CD14-positive monocyte (primary cell): Measurements from ENCODE around the gene RUSC1. TPM values are rescaled to one million over a fixed set of nuclear protein-coding genes. Genes with fewer than 3 reads are reported as not detected.

Experiments
- DNase-seq, 3 donors: peaks; one replicate each; pipeline ENCODE4 v3.0.0-alpha.2; 2011 to 2022
- H2AFZ ChIP-seq: 2 replicates; pipeline ENCODE4 v1.6.0; 2012; ENCODE audit warnings: mild to moderate bottlenecking, low read depth, low read length, inconsistent platforms; ENCODE audit not compliant: insufficient read depth, poor library complexity, severe bottlenecking
- H3K27ac ChIP-seq, 2 donors: 1 replicate in 1 of 2; 2 replicates in 1 of 2; pipeline ENCODE4 v1.5.1; 2012 to 2013; ENCODE audit warnings: low read length in 2 of 2, control low read depth in 1 of 2, inconsistent platforms in 1 of 2, low read depth in 1 of 2, mild to moderate bottlenecking in 1 of 2
- H3K27me3 ChIP-seq, 2 donors: one replicate each; pipeline versions ENCODE4 v1.6.0 to v1.6.1; 2011 to 2013; ENCODE audit warnings: low read length in 2 of 2; ENCODE audit not compliant: control insufficient read depth in 2 of 2, insufficient read depth in 2 of 2
- H3K36me3 ChIP-seq, 2 donors: replicated peaks in 1 of 2; 1 replicate in 1 of 2; 2 replicates in 1 of 2; pipeline versions ENCODE4 v1.5.1 to v1.6.1; 2012 to 2013; ENCODE audit warnings: low read length in 2 of 2, control low read depth in 1 of 2, inconsistent platforms in 1 of 2, mild to moderate bottlenecking in 1 of 2; ENCODE audit not compliant: insufficient read depth in 2 of 2, control insufficient read depth in 1 of 2
- H3K4me1 ChIP-seq, 2 donors: 1 replicate in 1 of 2; 2 replicates in 1 of 2; pipeline versions ENCODE4 v1.5.1 to v1.6.1; 2012 to 2013; ENCODE audit warnings: low read length in 2 of 2, control low read depth in 1 of 2, inconsistent platforms in 1 of 2, mild to moderate bottlenecking in 1 of 2, moderate library complexity in 1 of 2; ENCODE audit not compliant: insufficient read depth in 2 of 2, control insufficient read depth in 1 of 2
- H3K4me2 ChIP-seq: replicated peaks from 2 replicates; pipeline ENCODE3; 2012; ENCODE audit warnings: low read length, moderate library complexity, mild to moderate bottlenecking; ENCODE audit not compliant: poor library complexity, severe bottlenecking; ENCODE audit errors: extremely low read depth
- H3K4me3 ChIP-seq, 3 experiments: fragments of 200-600 bp in 1 of 3; sonication (generic) in 1 of 3; replicated peaks in 1 of 3; 1 replicate in 2 of 3; 2 replicates in 1 of 3; pipeline ENCODE4 v1.5.1; 2011 to 2013; ENCODE audit warnings: low read length in 3 of 3, mild to moderate bottlenecking in 3 of 3, control low read depth in 2 of 3, low read depth in 2 of 3, inconsistent platforms in 1 of 3, moderate library complexity in 1 of 3
- H3K79me2 ChIP-seq: 2 replicates; pipeline ENCODE4 v1.6.0; 2012; ENCODE audit warnings: mild to moderate bottlenecking, control low read depth, inconsistent platforms, low read length, moderate library complexity; ENCODE audit not compliant: insufficient read depth
- H3K9ac ChIP-seq: 2 replicates; pipeline ENCODE4 v1.6.0; 2017; ENCODE audit warnings: low read length, mild to moderate bottlenecking; ENCODE audit not compliant: insufficient read depth, poor library complexity, severe bottlenecking
- H3K9me3 ChIP-seq, 2 donors: replicated peaks in 1 of 2; 1 replicate in 1 of 2; 2 replicates in 1 of 2; pipeline versions ENCODE4 v1.5.1 to v1.6.1; 2012 to 2013; ENCODE audit warnings: low read length in 2 of 2, control low read depth in 1 of 2; ENCODE audit not compliant: control insufficient read depth in 1 of 2, insufficient read depth in 1 of 2
- H4K20me1 ChIP-seq: 2 replicates; pipeline ENCODE4 v1.6.0; 2012; ENCODE audit warnings: mild to moderate bottlenecking, low read length, control low read depth, moderate library complexity; ENCODE audit not compliant: insufficient read depth
- H3K27ac Mint-ChIP-seq, 7 donors: one replicate each; pipeline ENCODE4 v1.8.0; 2020; ENCODE audit warnings: mild to moderate bottlenecking in 7 of 7, mixed read lengths in 7 of 7, moderate library complexity in 6 of 7, inconsistent platforms in 2 of 7
- H3K27me3 Mint-ChIP-seq, 3 donors: one replicate each; pipeline ENCODE4 v1.8.0; 2021 to 2022; ENCODE audit warnings: low read depth in 3 of 3, mild to moderate bottlenecking in 3 of 3, mixed read lengths in 3 of 3, moderate library complexity in 3 of 3, inconsistent platforms in 1 of 3
- H3K36me3 Mint-ChIP-seq, 2 donors: one replicate each; pipeline ENCODE4 v1.8.0; 2020; ENCODE audit warnings: mixed read lengths in 2 of 2, inconsistent platforms in 1 of 2, mild to moderate bottlenecking in 1 of 2
- H3K4me1 Mint-ChIP-seq: one replicate; pipeline ENCODE4 v1.8.0; 2020; ENCODE audit warnings: mild to moderate bottlenecking, mixed read lengths
- H3K4me3 Mint-ChIP-seq, 2 donors: one replicate each; pipeline ENCODE4 v1.8.0; 2020; ENCODE audit warnings: mild to moderate bottlenecking in 2 of 2, mixed read lengths in 2 of 2, moderate library complexity in 1 of 2
- H3K9me3 Mint-ChIP-seq, 7 donors: one replicate each; pipeline ENCODE4 v1.8.0; 2020 to 2022; ENCODE audit warnings: mixed read lengths in 7 of 7, mild to moderate bottlenecking in 6 of 7, moderate library complexity in 6 of 7, inconsistent platforms in 2 of 7
- WGBS: methylation state at CpG from one replicate; pipeline ENCODE4 v1.1.5; 2013; ENCODE audit warnings: missing lambda C conversion rate; ENCODE audit not compliant: insufficient coverage; 5-methylcytosine and 5-hydroxymethylcytosine counted together
- intact Hi-C, 2 donors: fragments of 100-400 bp; cut with micrococcal nuclease; formaldehyde crosslinking; loops; one replicate each; pipeline versions ENCODE4 v1.15.0 to v1.15.1; 2023
- polyA plus RNA-seq, 3 donors: library from polyadenylated mRNA; depleted of rRNA in 1 of 3; unstranded in 2 of 3; stranded (reverse) in 1 of 3; fragments of 300-500 nt in 2 of 3; fragments of >200 nt in 1 of 3; fragmentation: Illumina TruSeq in 2 of 3; gene quantifications; 1 replicate in 2 of 3; 2 replicates in 1 of 3; pipeline ENCODE4 v1.2.3, GENCODE V29; 2012 to 2021
- TF ChIP-seq, protein P1 (sequence below): fragments of 200-600 bp; IDR thresholded peaks from one replicate; pipeline ENCODE4 v1.8.0; 2022; ENCODE audit warnings: antibody characterized with exemption, mild to moderate bottlenecking

RUSC1 gene
- polyA plus RNA-seq, 3 donors = 12.7 to 23.4 (median 13.5) TPM

GRCh38 chr1:155323729-155324036 lies 3.0 kb downstream of the RUSC1 start:
- intact Hi-C loops = loop anchor here (2.0 to 5.0 kb wide), 5 partner anchors 15 to 73 kb away; partner anchors contain the start of genes FDPS (in 2 of the 2) and HCN3 (in 1 of the 2)
- peak; percentile 74 to 84 (median 77) for DNase-seq
- Histone ChIP-seq H3K9ac (peak overlapping the region; percentile 65), H3K27ac (peak overlapping the region; percentile 71 to 91), H3K4me2 (peak overlapping the region; percentile 78), H3K27me3 (no peaks in the 10 kb centered on the region), H3K4me1 (peaks cover 31 to 56% of the 10 kb centered on the region in 2 donors), H3K4me3 (peak overlapping the region; percentile 62 to 84 (median 80)), H4K20me1 (peaks cover 23% of the 10 kb centered on the region), H3K9me3 (no peaks in the 10 kb centered on the region), H2AFZ (peak overlapping the region; percentile 97), H3K79me2 (peaks cover 16% of the 10 kb centered on the region), H3K36me3 (peaks cover 0 to 16% of the 10 kb centered on the region in 2 donors)
- TF ChIP-seq, protein P1, sequence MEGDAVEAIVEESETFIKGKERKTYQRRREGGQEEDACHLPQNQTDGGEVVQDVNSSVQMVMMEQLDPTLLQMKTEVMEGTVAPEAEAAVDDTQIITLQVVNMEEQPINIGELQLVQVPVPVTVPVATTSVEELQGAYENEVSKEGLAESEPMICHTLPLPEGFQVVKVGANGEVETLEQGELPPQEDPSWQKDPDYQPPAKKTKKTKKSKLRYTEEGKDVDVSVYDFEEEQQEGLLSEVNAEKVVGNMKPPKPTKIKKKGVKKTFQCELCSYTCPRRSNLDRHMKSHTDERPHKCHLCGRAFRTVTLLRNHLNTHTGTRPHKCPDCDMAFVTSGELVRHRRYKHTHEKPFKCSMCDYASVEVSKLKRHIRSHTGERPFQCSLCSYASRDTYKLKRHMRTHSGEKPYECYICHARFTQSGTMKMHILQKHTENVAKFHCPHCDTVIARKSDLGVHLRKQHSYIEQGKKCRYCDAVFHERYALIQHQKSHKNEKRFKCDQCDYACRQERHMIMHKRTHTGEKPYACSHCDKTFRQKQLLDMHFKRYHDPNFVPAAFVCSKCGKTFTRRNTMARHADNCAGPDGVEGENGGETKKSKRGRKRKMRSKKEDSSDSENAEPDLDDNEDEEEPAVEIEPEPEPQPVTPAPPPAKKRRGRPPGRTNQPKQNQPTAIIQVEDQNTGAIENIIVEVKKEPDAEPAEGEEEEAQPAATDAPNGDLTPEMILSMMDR = no peak
- H3K27ac Mint-ChIP-seq = peak overlapping the region; percentile 74 to 96 (median 89)
- H3K27me3 Mint-ChIP-seq = peaks cover 2 to 7% (median 2%) of the 10 kb centered on the region in 3 donors
- peaks cover 51% of the 10 kb centered on the region for H3K4me1 Mint-ChIP-seq
- WGBS = 0% methylated on average over 26 of the region's 29 CpGs
- H3K4me3 Mint-ChIP-seq = peak overlapping the region; percentile 83 to 90
- H3K9me3 Mint-ChIP-seq = no peaks in the 10 kb centered on the region
- H3K36me3 Mint-ChIP-seq = peaks cover 10 to 23% of the 10 kb centered on the region in 2 donors

DNA sequence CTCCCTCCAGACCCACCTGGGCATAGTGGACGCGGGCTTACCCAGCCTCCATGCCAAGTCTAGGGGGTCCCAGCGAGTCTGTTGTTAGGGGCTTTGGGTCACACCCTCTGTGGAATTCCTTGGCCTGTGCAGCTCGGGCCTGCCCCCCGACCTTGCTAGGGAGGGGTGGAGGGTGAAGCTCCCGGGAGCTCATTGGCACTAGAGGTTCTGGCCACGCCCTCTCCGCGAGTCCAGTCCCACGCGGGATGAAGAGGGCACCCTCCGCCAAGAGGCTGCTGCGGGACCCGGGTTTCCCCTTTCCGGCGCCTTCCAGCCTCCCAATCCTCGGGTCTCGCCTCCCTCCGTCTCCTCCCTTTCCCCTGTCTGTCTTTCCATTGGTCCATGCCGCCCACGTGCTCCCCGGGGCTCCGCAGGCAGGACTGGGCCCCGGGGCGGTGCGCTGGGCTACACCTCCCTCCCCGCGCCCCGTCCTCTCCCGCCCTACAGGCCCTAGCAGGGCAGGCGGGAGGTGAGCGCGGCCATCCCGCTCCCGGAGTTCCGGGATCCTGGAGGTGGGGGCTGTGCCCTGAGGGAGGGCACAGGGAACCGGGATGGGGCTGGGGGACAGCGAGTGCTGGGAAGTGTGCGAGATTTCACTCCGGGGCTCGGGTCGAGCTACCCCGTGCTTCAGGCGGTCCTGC lies 3.5 kb downstream of the RUSC1 start:
- H3K4me3 ChIP-seq = peak overlapping the region; percentile 62 to 84 (median 80)

More for the DNA sequence above, 3.5 kb downstream of the RUSC1 start:
- Histone ChIP-seq H4K20me1 (peaks cover 23% of the 10 kb centered on the region), H3K4me2 (peak overlapping the region; percentile 78), H3K27me3 (no peaks in the 10 kb centered on the region), H3K27ac (peak overlapping the region; percentile 71 to 91), H3K9ac (peak overlapping the region; percentile 65), H2AFZ (peak overlapping the region; percentile 97), H3K4me1 (peaks cover 31 to 56% of the 10 kb centered on the region in 2 donors), H3K79me2 (peaks cover 16% of the 10 kb centered on the region), H3K9me3 (no peaks in the 10 kb centered on the region), H3K36me3 (peaks cover 0 to 12% of the 10 kb centered on the region in 2 donors)
- DNase-seq = peak; percentile 90 to 94 (median 94)
- WGBS = 0% methylated on average over 29 of the region's 44 CpGs
- intact Hi-C loops = loop anchor here (5.0 kb wide), 2 partner anchors 47 to 72 kb away; partner anchors contain the start of gene HCN3 (in 1 of the 2)
- H3K9me3 Mint-ChIP-seq = no peaks in the 10 kb centered on the region
- H3K27me3 Mint-ChIP-seq = peaks cover 2 to 7% (median 2%) of the 10 kb centered on the region in 3 donors
- H3K27ac Mint-ChIP-seq = peak overlapping the region; percentile 74 to 96 (median 89)
- TF ChIP-seq, protein P1 = no peak
- peak overlapping the region; percentile 83 to 90 for H3K4me3 Mint-ChIP-seq
- peaks cover 48% of the 10 kb centered on the region for H3K4me1 Mint-ChIP-seq
- peaks cover 5 to 19% of the 10 kb centered on the region in 2 donors for H3K36me3 Mint-ChIP-seq
